ENCODE data around the gene DDX43. TPM values are rescaled to one million over a fixed set of nuclear protein-coding genes. Genes with fewer than 3 reads are reported as not detected.

The DDX43 gene
- total and polyA plus RNA-seq, 4 donors = 0.13 to 0.75 (median 0.22) TPM

DNA sequence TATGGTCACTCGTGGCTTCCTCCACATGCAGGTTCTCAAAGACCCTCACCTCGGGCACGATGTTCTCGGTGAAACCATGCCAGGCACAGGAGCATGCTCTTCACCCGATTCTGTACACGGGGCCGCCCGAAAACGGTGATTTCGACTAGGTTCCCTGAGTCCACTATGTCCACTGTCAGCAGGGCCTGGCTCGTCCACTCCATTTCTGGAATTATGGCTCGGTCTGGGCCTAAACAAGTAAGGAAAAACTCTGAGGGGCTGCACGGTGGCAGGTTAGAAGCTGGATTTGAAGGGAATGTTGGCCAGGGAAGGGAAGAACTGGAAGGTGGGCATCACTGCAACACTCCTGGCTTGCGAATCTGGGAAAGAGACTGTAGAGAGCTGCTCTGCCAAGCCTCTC, 25.5 kb upstream of the DDX43 start:
- Histone ChIP-seq H3K4me3 (ENCODE audit: low read depth in 1 of 3, low read length in 3 of 3) (no peak overlapping the region), H3K4me1 (ENCODE audit: control insufficient read depth in 4 of 4, insufficient read depth in 4 of 4, low read length in 3 of 4) (no peaks in the 10 kb centered on the region), H3K36me3 (ENCODE audit: control insufficient read depth in 4 of 4, insufficient read depth in 3 of 4, low read depth in 1 of 4, low read length in 3 of 4) (no peaks in the 10 kb centered on the region), H3K27me3 (ENCODE audit: control insufficient read depth in 4 of 4, insufficient read depth in 4 of 4, low read length in 3 of 4) (no peaks in the 10 kb centered on the region), H3K9me3 (ENCODE audit: control insufficient read depth in 4 of 4, low read length in 3 of 4) (peaks cover 0 to 7% (median 3%) of the 10 kb centered on the region in 4 donors), H3K9ac (ENCODE audit: low read depth in 1 of 2, low read length in 2 of 2) (no peak overlapping the region), H3K27ac (ENCODE audit: low read depth in 1 of 2, low read length in 2 of 2) (no peak overlapping the region)
- DNase-seq (ENCODE audit: low spot score) = no peak
- TF ChIP-seq FOXA2 (IDR thresholded peaks at IDR 0.05) (no peak), HNF4A (conservative IDR thresholded peaks at IDR 0.05) (no peak), NR2F2 (IDR thresholded peaks at IDR 0.05) (no peak), JUND (IDR thresholded peaks at IDR 0.05) (no peak), RAD21 (IDR thresholded peaks at IDR 0.05) (no peak), GABPA (IDR thresholded peaks at IDR 0.05 in 1 of 2, conservative IDR thresholded peaks at IDR 0.05 in 1 of 2) (no peak), TAF1 (conservative IDR thresholded peaks at IDR 0.05) (no peak), FOXA1 (IDR thresholded peaks at IDR 0.05) (no peak), YY1 (IDR thresholded peaks at IDR 0.05) (no peak), EGR1 (IDR thresholded peaks at IDR 0.05; ENCODE audit: low read depth in 2 of 2) (no peak), SP1 (IDR thresholded peaks at IDR 0.05) (no peak), HNF4G (IDR thresholded peaks at IDR 0.05) (no peak), MAX (IDR thresholded peaks at IDR 0.05) (no peak), RXRA (IDR thresholded peaks at IDR 0.05) (no peak)
- TF ChIP-seq, protein P1, sequence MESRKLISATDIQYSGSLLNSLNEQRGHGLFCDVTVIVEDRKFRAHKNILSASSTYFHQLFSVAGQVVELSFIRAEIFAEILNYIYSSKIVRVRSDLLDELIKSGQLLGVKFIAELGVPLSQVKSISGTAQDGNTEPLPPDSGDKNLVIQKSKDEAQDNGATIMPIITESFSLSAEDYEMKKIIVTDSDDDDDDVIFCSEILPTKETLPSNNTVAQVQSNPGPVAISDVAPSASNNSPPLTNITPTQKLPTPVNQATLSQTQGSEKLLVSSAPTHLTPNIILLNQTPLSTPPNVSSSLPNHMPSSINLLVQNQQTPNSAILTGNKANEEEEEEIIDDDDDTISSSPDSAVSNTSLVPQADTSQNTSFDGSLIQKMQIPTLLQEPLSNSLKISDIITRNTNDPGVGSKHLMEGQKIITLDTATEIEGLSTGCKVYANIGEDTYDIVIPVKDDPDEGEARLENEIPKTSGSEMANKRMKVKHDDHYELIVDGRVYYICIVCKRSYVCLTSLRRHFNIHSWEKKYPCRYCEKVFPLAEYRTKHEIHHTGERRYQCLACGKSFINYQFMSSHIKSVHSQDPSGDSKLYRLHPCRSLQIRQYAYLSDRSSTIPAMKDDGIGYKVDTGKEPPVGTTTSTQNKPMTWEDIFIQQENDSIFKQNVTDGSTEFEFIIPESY (IDR thresholded peaks at IDR 0.05) = no peak
- TF ChIP-seq, protein P2, sequence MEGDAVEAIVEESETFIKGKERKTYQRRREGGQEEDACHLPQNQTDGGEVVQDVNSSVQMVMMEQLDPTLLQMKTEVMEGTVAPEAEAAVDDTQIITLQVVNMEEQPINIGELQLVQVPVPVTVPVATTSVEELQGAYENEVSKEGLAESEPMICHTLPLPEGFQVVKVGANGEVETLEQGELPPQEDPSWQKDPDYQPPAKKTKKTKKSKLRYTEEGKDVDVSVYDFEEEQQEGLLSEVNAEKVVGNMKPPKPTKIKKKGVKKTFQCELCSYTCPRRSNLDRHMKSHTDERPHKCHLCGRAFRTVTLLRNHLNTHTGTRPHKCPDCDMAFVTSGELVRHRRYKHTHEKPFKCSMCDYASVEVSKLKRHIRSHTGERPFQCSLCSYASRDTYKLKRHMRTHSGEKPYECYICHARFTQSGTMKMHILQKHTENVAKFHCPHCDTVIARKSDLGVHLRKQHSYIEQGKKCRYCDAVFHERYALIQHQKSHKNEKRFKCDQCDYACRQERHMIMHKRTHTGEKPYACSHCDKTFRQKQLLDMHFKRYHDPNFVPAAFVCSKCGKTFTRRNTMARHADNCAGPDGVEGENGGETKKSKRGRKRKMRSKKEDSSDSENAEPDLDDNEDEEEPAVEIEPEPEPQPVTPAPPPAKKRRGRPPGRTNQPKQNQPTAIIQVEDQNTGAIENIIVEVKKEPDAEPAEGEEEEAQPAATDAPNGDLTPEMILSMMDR (IDR thresholded peaks at IDR 0.05; ENCODE audit: low read depth, low read length, missing input control) = no peak
- TF ChIP-seq, protein P3, sequence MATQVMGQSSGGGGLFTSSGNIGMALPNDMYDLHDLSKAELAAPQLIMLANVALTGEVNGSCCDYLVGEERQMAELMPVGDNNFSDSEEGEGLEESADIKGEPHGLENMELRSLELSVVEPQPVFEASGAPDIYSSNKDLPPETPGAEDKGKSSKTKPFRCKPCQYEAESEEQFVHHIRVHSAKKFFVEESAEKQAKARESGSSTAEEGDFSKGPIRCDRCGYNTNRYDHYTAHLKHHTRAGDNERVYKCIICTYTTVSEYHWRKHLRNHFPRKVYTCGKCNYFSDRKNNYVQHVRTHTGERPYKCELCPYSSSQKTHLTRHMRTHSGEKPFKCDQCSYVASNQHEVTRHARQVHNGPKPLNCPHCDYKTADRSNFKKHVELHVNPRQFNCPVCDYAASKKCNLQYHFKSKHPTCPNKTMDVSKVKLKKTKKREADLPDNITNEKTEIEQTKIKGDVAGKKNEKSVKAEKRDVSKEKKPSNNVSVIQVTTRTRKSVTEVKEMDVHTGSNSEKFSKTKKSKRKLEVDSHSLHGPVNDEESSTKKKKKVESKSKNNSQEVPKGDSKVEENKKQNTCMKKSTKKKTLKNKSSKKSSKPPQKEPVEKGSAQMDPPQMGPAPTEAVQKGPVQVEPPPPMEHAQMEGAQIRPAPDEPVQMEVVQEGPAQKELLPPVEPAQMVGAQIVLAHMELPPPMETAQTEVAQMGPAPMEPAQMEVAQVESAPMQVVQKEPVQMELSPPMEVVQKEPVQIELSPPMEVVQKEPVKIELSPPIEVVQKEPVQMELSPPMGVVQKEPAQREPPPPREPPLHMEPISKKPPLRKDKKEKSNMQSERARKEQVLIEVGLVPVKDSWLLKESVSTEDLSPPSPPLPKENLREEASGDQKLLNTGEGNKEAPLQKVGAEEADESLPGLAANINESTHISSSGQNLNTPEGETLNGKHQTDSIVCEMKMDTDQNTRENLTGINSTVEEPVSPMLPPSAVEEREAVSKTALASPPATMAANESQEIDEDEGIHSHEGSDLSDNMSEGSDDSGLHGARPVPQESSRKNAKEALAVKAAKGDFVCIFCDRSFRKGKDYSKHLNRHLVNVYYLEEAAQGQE (IDR thresholded peaks at IDR 0.05) = no peak
- TF ChIP-seq, protein P4, sequence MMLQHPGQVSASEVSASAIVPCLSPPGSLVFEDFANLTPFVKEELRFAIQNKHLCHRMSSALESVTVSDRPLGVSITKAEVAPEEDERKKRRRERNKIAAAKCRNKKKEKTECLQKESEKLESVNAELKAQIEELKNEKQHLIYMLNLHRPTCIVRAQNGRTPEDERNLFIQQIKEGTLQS (IDR thresholded peaks at IDR 0.05) = no peak
- WGBS = 92% methylated on average over 14 of the region's 14 CpGs

All from liver (tissue), 9 donors.